Spleen (tissue), 11 donors: Measurements from ENCODE around the gene ILDR1. TPM values are rescaled to one million over a fixed set of nuclear protein-coding genes. Genes with fewer than 3 reads are reported as not detected.
A peak's percentile ranks its signal among the peaks of the same experiment; 100 is the strongest.

ENCODE experiments used
- DNase-seq: peaks from one replicate; pipeline ENCODE4 v3.0.0-alpha.2; 2020
- H3K27ac ChIP-seq, 8 donors: fragments of 200-600 bp; sonication (generic) in 7 of 8; 1 replicate in 4 of 8; 2 replicates in 4 of 8; pipeline versions ENCODE4 v1.5.0 to v1.8.0; 2016 to 2021; ENCODE audit warnings: inconsistent platforms in 4 of 8, mild to moderate bottlenecking in 4 of 8, moderate library complexity in 1 of 8
- H3K27me3 ChIP-seq, 7 donors: fragments of 200-600 bp; sonication (generic) in 6 of 7; replicated peaks in 1 of 7; 1 replicate in 4 of 7; 2 replicates in 3 of 7; pipeline versions ENCODE4 v1.5.0 to v1.8.0; 2016 to 2021; ENCODE audit warnings: inconsistent platforms in 3 of 7, mild to moderate bottlenecking in 1 of 7
- H3K36me3 ChIP-seq, 6 donors: fragments of 200-600 bp; sonication (generic) in 5 of 6; 1 replicate in 4 of 6; 2 replicates in 2 of 6; pipeline versions ENCODE4 v1.5.0 to v1.8.0; 2016 to 2021; ENCODE audit warnings: inconsistent platforms in 2 of 6
- H3K4me1 ChIP-seq, 6 donors: fragments of 200-600 bp; sonication (generic) in 5 of 6; 1 replicate in 3 of 6; 2 replicates in 3 of 6; pipeline versions ENCODE4 v1.5.0 to v1.8.0; 2016 to 2021; ENCODE audit warnings: inconsistent platforms in 3 of 6
- H3K4me3 ChIP-seq, 8 donors: fragments of 200-600 bp; sonication (generic) in 7 of 8; 1 replicate in 4 of 8; 2 replicates in 4 of 8; pipeline versions ENCODE4 v1.5.0 to v1.8.0; 2016 to 2021; ENCODE audit warnings: inconsistent platforms in 4 of 8, mild to moderate bottlenecking in 4 of 8, moderate library complexity in 2 of 8
- H3K9me3 ChIP-seq, 8 donors: fragments of 200-600 bp; sonication (generic) in 7 of 8; 1 replicate in 4 of 8; 2 replicates in 4 of 8; pipeline versions ENCODE4 v1.5.0 to v1.8.0; 2016 to 2021; ENCODE audit warnings: inconsistent platforms in 4 of 8
- POLR2A ChIP-seq, 3 donors: fragments of 450-650 bp; IDR thresholded peaks; one replicate each; pipeline ENCODE4 v1.5.1; 2017; ENCODE audit warnings: antibody characterized with exemption in 3 of 3, mild to moderate bottlenecking in 1 of 3
- POLR2AphosphoS5 ChIP-seq, 3 donors: sonication (generic); formaldehyde crosslinking; IDR thresholded peaks; one replicate each; pipeline ENCODE4 v1.5.1; 2017; ENCODE audit warnings: antibody characterized with exemption in 3 of 3
- WGBS, 5 donors: extraction: QIAGEN DNeasy Blood & Tissue Kit in 3 of 5; methylation state at CpG; one replicate each; pipeline versions ENCODE4 v1.1.5 to v1.1.7; 2013 to 2018; 5-methylcytosine and 5-hydroxymethylcytosine counted together
- intact Hi-C: fragments of 100-400 bp; cut with DNase I; formaldehyde crosslinking; loops from one replicate; pipeline ENCODE4 v1.15.0; 2023; ENCODE audit warnings: low total_unique reads
- polyA plus RNA-seq, 3 donors: library from polyadenylated mRNA; stranded (reverse); fragments of 200-250 nt; gene quantifications; one replicate each; pipeline ENCODE4 v1.2.1, GENCODE V29; 2013
- total RNA-seq, 7 donors: library from RNA; depleted of rRNA in 3 of 7; stranded (reverse); fragments of >200 nt in 3 of 7; fragmentation: NEBNext Ultra II Directional in 4 of 7; extraction: Animal tissue kit (Norgen Biotek cat#: 25700) in 4 of 7; gene quantifications; one replicate each; pipeline versions ENCODE4 v1.1.0 to v1.2.1, GENCODE V29; 2016 to 2021
- TF ChIP-seq, protein P1 (sequence below), 11 experiments: fragments of 200-600 bp in 7 of 11; fragments of 450-650 bp in 4 of 11; sonication (generic) in 4 of 11; IDR thresholded peaks in 8 of 11; conservative IDR thresholded peaks in 3 of 11; 1 replicate in 7 of 11; 2 replicates in 4 of 11; pipeline versions ENCODE4 v1.4.0 to v1.8.0; 2016 to 2021; ENCODE audit warnings: antibody characterized with exemption in 11 of 11, inconsistent platforms in 4 of 11, mild to moderate bottlenecking in 1 of 11
- donor health status: healthy with polysubstance abuse.
- donor health status: DM: no; HTN: no; CAD: no; lungs with moderate emphysema.
- donor health status: DM: no; HTN: no; CAD: no.
- donor health status: Bipolar disorder and iron deficiency.
- donor health status: healthy.
- donor health status: DM: no; HTN: no; CAD: no.
- donor health status: DM: yes; HTN: yes; CAD: no.

ILDR1 gene
- total and polyA plus RNA-seq, 10 donors, result 0.26 to 3.1 (median 0.95) TPM

DNA sequence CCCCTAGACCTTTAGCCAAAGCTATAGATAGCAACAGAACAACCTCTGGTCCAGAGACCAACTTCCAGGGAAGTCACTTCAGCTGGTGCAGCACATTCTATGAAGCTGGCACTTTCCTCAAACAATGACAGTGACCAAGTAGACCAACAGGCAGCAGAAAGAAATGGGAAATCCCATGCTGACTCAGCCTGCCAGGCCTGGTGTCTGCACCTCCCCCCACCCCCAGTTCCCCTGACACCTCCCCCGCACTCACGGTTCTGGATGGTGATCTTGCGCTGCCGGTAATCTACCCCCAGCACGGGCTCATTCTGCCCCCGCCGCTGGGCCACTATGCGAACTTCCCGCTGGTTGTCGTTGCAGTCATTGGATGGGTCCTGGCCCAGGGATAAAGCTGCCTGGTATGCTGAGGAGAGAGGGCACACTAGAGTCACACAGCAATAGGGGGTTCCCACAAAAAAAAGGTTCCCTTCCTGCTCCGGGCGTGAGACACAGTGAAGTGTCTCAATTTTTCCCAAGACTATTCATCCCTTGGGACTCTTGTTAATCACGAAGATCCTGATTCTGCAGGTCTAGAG is 17.0 kb downstream of the ILDR1 start:
- no peaks in the 10 kb centered on the region for H3K36me3 ChIP-seq
- no peaks in the 10 kb centered on the region for H3K27me3 ChIP-seq
- H3K27ac ChIP-seq, result peak overlapping the region in 4 of 8 donors; percentile 66 to 76 (median 70)
- H3K4me3 ChIP-seq, result no peak overlapping the region
- peaks cover 7 to 36% (median 31%) of the 10 kb centered on the region in 6 donors for H3K4me1 ChIP-seq
- no peaks in the 10 kb centered on the region for H3K9me3 ChIP-seq
- TF ChIP-seq POLR2A (IDR thresholded peaks at IDR 0.05), result no peak
- TF ChIP-seq, protein P1, sequence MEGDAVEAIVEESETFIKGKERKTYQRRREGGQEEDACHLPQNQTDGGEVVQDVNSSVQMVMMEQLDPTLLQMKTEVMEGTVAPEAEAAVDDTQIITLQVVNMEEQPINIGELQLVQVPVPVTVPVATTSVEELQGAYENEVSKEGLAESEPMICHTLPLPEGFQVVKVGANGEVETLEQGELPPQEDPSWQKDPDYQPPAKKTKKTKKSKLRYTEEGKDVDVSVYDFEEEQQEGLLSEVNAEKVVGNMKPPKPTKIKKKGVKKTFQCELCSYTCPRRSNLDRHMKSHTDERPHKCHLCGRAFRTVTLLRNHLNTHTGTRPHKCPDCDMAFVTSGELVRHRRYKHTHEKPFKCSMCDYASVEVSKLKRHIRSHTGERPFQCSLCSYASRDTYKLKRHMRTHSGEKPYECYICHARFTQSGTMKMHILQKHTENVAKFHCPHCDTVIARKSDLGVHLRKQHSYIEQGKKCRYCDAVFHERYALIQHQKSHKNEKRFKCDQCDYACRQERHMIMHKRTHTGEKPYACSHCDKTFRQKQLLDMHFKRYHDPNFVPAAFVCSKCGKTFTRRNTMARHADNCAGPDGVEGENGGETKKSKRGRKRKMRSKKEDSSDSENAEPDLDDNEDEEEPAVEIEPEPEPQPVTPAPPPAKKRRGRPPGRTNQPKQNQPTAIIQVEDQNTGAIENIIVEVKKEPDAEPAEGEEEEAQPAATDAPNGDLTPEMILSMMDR (IDR thresholded peaks at IDR 0.05 in 8 of 11, conservative IDR thresholded peaks at IDR 0.05 in 3 of 11), result no peak
- peak in 2 of 3 donors; percentile 12 to 42 for TF ChIP-seq POLR2AphosphoS5 (IDR thresholded peaks at IDR 0.05)
- intact Hi-C loops, result no loop called here
- no peak for DNase-seq
- WGBS, 5 donors, result 47 to 83% (median 80%) methylated on average over 13 of the region's 13 CpGs

DNA sequence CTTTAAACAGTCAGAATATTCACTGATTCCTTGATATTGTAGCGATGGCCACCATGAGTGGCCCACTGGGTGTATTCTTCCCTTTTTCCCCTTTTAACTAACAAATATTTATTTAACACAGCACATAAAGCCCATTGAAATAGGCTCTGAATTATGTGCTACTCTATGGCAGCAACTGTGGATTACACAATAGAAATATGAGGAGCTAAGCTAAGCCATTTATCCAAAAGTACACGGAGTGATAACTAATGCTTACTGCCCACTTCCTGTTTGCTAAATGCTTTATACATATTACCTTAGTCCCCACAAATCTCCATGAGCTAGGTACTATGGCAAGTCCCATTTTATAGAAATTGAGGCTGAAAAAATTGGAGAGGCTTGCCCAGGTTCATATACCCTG is 17.9 kb downstream of the ILDR1 start:
- WGBS, 5 donors, result 44 to 53% (median 47%) methylated on average over 2 of the region's 2 CpGs
- Histone ChIP-seq H3K27ac (peak overlapping the region in 5 of 8 donors; percentile 63 to 76 (median 70)), H3K36me3 (no peaks in the 10 kb centered on the region), H3K27me3 (no peaks in the 10 kb centered on the region), H3K4me3 (no peak overlapping the region), H3K4me1 (peaks cover 7 to 39% (median 33%) of the 10 kb centered on the region in 6 donors), H3K9me3 (no peaks in the 10 kb centered on the region)
- no peak for DNase-seq
- intact Hi-C loops, result no loop called here
- TF ChIP-seq, protein P1 (IDR thresholded peaks at IDR 0.05 in 8 of 11, conservative IDR thresholded peaks at IDR 0.05 in 3 of 11), result no peak
- TF ChIP-seq POLR2A (IDR thresholded peaks at IDR 0.05), result no peak
- no peak for TF ChIP-seq POLR2AphosphoS5 (IDR thresholded peaks at IDR 0.05)

DNA sequence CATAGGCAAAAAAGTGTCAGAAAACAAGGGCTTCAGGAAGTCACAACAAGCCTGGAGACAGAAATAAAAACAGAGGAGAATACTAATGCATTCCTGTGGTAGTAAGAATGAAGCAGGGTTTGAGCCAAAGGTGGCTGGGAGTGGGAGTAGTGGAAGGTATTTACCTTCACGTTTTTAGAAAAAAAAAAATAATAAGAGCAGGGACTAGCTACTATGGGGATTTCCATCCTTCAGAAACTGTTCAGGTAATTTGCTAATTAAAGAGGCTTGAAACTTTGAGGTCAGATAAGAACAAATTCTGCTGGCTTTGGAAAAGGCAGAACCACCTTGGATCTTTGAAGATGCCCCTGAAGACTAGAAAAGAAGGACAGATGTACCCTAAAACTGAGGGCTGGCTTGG is 18.4 kb downstream of the ILDR1 start:
- Histone ChIP-seq H3K27ac (peak overlapping the region in 5 of 8 donors; percentile 63 to 76 (median 70)), H3K36me3 (no peaks in the 10 kb centered on the region), H3K27me3 (no peaks in the 10 kb centered on the region), H3K4me3 (peak overlapping the region in 1 of 8 donors; percentile 56), H3K9me3 (no peaks in the 10 kb centered on the region), H3K4me1 (peaks cover 7 to 44% (median 38%) of the 10 kb centered on the region in 6 donors)
- DNase-seq, result no peak
- WGBS, 5 donors, result 3 to 27% (median 6%) methylated on average over 1 of the region's 1 CpG
- no peak for TF ChIP-seq POLR2A (IDR thresholded peaks at IDR 0.05)
- no peak for TF ChIP-seq POLR2AphosphoS5 (IDR thresholded peaks at IDR 0.05)
- TF ChIP-seq, protein P1 (IDR thresholded peaks at IDR 0.05 in 8 of 11, conservative IDR thresholded peaks at IDR 0.05 in 3 of 11), result no peak
- intact Hi-C loops, result no loop called here

DNA sequence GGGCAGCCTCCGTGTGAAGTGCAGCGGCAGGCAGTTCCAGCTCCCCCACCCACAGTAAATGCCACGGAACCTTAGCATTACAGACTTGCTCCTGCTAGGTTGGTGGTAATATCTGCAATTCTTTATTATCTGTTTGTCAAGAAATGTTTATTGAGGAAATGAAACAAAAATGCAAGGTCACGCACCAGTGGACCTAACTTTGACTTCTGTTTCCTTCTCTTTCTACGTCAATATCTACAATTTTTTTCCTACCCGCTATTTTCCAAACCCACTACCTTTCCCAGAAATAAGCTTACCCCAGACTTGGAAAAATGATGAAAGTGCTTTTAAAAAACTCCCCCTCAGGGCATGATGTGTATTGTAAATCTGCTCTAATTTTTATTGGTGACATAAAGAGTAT is 18.9 kb downstream of the ILDR1 start:
- 12 to 25% (median 17%) methylated on average over 6 of the region's 6 CpGs for WGBS, 5 donors
- no peak for DNase-seq
- peak overlapping the region in 5 of 8 donors; percentile 63 to 76 (median 70) for H3K27ac ChIP-seq

More for the DNA sequence above, 18.9 kb downstream of the ILDR1 start:
- Histone ChIP-seq H3K4me3 (peak overlapping the region in 4 of 8 donors; percentile 16 to 56 (median 18)), H3K36me3 (no peaks in the 10 kb centered on the region), H3K9me3 (no peaks in the 10 kb centered on the region), H3K27me3 (no peaks in the 10 kb centered on the region), H3K4me1 (peaks cover 7 to 49% (median 43%) of the 10 kb centered on the region in 6 donors)
- TF ChIP-seq POLR2A (IDR thresholded peaks at IDR 0.05), result no peak
- peak in 2 of 3 donors; percentile 35 to 48 for TF ChIP-seq POLR2AphosphoS5 (IDR thresholded peaks at IDR 0.05)
- intact Hi-C loops, result no loop called here
